ENCODE results near the gene CDK14. TPM values are rescaled to one million over a fixed set of nuclear protein-coding genes. Genes with fewer than 3 reads are reported as not detected.

CDK14 gene
- total RNA-seq, 2 donors from 2014 or later = 1.9 to 4.9 TPM

- H3K9me3 ChIP-seq = no peaks in the 10 kb centered on the region
- no peak for DNase-seq
- H3K4me1 ChIP-seq = no peaks in the 10 kb centered on the region
- H3K9ac ChIP-seq (ENCODE audit: low read depth in 2 of 2, low read length in 2 of 2) = no peak overlapping the region
- TF ChIP-seq, protein P1, sequence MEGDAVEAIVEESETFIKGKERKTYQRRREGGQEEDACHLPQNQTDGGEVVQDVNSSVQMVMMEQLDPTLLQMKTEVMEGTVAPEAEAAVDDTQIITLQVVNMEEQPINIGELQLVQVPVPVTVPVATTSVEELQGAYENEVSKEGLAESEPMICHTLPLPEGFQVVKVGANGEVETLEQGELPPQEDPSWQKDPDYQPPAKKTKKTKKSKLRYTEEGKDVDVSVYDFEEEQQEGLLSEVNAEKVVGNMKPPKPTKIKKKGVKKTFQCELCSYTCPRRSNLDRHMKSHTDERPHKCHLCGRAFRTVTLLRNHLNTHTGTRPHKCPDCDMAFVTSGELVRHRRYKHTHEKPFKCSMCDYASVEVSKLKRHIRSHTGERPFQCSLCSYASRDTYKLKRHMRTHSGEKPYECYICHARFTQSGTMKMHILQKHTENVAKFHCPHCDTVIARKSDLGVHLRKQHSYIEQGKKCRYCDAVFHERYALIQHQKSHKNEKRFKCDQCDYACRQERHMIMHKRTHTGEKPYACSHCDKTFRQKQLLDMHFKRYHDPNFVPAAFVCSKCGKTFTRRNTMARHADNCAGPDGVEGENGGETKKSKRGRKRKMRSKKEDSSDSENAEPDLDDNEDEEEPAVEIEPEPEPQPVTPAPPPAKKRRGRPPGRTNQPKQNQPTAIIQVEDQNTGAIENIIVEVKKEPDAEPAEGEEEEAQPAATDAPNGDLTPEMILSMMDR (IDR thresholded peaks at IDR 0.05) = no peak
- H3K36me3 ChIP-seq = no peaks in the 10 kb centered on the region
- H3K27me3 ChIP-seq = no peaks in the 10 kb centered on the region
- H3K27ac ChIP-seq = no peak overlapping the region
- intact Hi-C loops (cut with DNase I) = no loop called here
- H3K4me3 ChIP-seq = no peak overlapping the region
Measured at GRCh38 chr7:90816511-90817142, 220.5 kb downstream of the CDK14 start.

- Histone ChIP-seq H3K27me3 (no peaks in the 10 kb centered on the region), H3K36me3 (no peaks in the 10 kb centered on the region), H3K9me3 (no peaks in the 10 kb centered on the region), H3K4me3 (no peak overlapping the region), H3K9ac (ENCODE audit: low read depth in 2 of 2, low read length in 2 of 2) (no peak overlapping the region), H3K4me1 (no peaks in the 10 kb centered on the region), H3K27ac (no peak overlapping the region)
- intact Hi-C loops (cut with DNase I) = no loop called here
- DNase-seq = no peak
- TF ChIP-seq, protein P1 (IDR thresholded peaks at IDR 0.05) = no peak
Measured at GRCh38 chr7:90817151-90817550, 221.0 kb downstream of the CDK14 start.

GRCh38 chr7:90817846-90818245 is 221.7 kb downstream of the CDK14 start:
- intact Hi-C loops (cut with DNase I) = no loop called here
- TF ChIP-seq, protein P1 (IDR thresholded peaks at IDR 0.05) = no peak
- no peak overlapping the region for H3K9ac ChIP-seq (ENCODE audit: low read depth in 2 of 2, low read length in 2 of 2)
- no peaks in the 10 kb centered on the region for H3K4me1 ChIP-seq
- H3K27ac ChIP-seq = no peak overlapping the region
- H3K36me3 ChIP-seq = no peaks in the 10 kb centered on the region
- no peaks in the 10 kb centered on the region for H3K27me3 ChIP-seq
- no peak overlapping the region for H3K4me3 ChIP-seq
- H3K9me3 ChIP-seq = no peaks in the 10 kb centered on the region
- no peak for DNase-seq

DNA sequence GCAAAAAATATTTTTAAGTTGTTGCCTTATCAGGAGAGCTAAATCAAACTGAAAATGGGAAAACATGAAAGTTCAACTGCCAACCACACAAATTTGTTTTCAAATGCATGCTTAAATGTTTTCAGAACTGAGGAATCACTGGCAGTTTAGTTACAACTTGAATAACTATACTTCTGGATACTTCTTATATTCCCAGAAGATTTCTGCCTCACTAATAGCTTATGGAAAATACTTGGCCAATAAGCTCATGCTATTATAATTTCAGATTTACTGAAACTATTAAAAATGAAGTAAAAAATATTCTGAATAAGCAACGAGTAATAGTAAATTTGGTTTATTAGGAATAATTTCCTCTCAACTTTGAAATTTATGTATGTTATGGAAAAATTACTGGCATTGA is 222.2 kb downstream of the CDK14 start:
- intact Hi-C loops (cut with DNase I) = no loop called here
- no peaks in the 10 kb centered on the region for H3K9me3 ChIP-seq
- H3K9ac ChIP-seq (ENCODE audit: low read depth in 2 of 2, low read length in 2 of 2) = no peak overlapping the region
- H3K4me1 ChIP-seq = no peaks in the 10 kb centered on the region
- H3K36me3 ChIP-seq = no peaks in the 10 kb centered on the region
- no peak for DNase-seq
- H3K4me3 ChIP-seq = no peak overlapping the region
- TF ChIP-seq, protein P1 (IDR thresholded peaks at IDR 0.05) = no peak
- H3K27ac ChIP-seq = no peak overlapping the region
- H3K27me3 ChIP-seq = no peaks in the 10 kb centered on the region

- H3K4me1 ChIP-seq = no peaks in the 10 kb centered on the region
- no peak overlapping the region for H3K27ac ChIP-seq
- intact Hi-C loops (cut with DNase I) = no loop called here
- no peak for DNase-seq
- no peaks in the 10 kb centered on the region for H3K9me3 ChIP-seq
- TF ChIP-seq, protein P1 (IDR thresholded peaks at IDR 0.05) = no peak
- H3K36me3 ChIP-seq = no peaks in the 10 kb centered on the region
- no peaks in the 10 kb centered on the region for H3K27me3 ChIP-seq
- H3K4me3 ChIP-seq = no peak overlapping the region
- no peak overlapping the region for H3K9ac ChIP-seq (ENCODE audit: low read depth in 2 of 2, low read length in 2 of 2)
Measured at GRCh38 chr7:90821961-90822620, 226.0 kb downstream of the CDK14 start.

All from colonic mucosa (tissue), 4 donors.